ENCODE data around the gene HHAT.

HHAT gene

GRCh38 chr1:210328746-210329503 is at the start of gene HHAT:
HHAT (plus strand) TSS chr1:210328902; CDS start chr1:210348976, 20,074 bp downstream.
- peak; percentile 8; the same call in 1 of the 2 replicates for TF ChIP-seq CTCF (IDR thresholded peaks at IDR 0.05; ENCODE audit: low read depth, low read length)
- peak; percentile 55 for DNase-seq (ENCODE audit: extremely low read depth, low read depth)

GRCh38 chr1:210280221-210280620 is 48.5 kb upstream of the HHAT start:
- no peak for TF ChIP-seq CTCF (IDR thresholded peaks at IDR 0.05; ENCODE audit: low read depth, low read length)
- no peak for DNase-seq (ENCODE audit: extremely low read depth, low read depth)

- no peak for TF ChIP-seq CTCF (IDR thresholded peaks at IDR 0.05; ENCODE audit: low read depth, low read length)
- DNase-seq (ENCODE audit: extremely low read depth, low read depth): no peak
Measured at GRCh38 chr1:210288116-210288515, 40.6 kb upstream of the HHAT start.

GRCh38 chr1:210289248-210289647 is 39.5 kb upstream of the HHAT start:
- TF ChIP-seq CTCF (IDR thresholded peaks at IDR 0.05; ENCODE audit: low read depth, low read length): no peak
- DNase-seq (ENCODE audit: extremely low read depth, low read depth): no peak

- no peak for TF ChIP-seq CTCF (IDR thresholded peaks at IDR 0.05; ENCODE audit: low read depth, low read length)
- DNase-seq (ENCODE audit: extremely low read depth, low read depth): no peak
Measured at GRCh38 chr1:210291081-210291764, 37.5 kb upstream of the HHAT start.

- TF ChIP-seq CTCF (IDR thresholded peaks at IDR 0.05; ENCODE audit: low read depth, low read length): no peak
- DNase-seq (ENCODE audit: extremely low read depth, low read depth): peak; percentile 93
Measured at GRCh38 chr1:210291786-210292230, 36.9 kb upstream of the HHAT start.

GRCh38 chr1:210292231-210292871 is 36.4 kb upstream of the HHAT start:
- peak; percentile 25 for DNase-seq (ENCODE audit: extremely low read depth, low read depth)

More at GRCh38 chr1:210292231-210292871, 36.4 kb upstream of the HHAT start:
- peak; percentile 11 for TF ChIP-seq CTCF (IDR thresholded peaks at IDR 0.05; ENCODE audit: low read depth, low read length)

Data from AG09319 (cell line).